Stimulated activated CD8-positive, alpha-beta memory T cell treated with anti-CD3 and anti-CD28 coated beads, Interleukin-12 subunit alpha, Interleukin-12 subunit beta, amount 100 ng/mL, for 4 hours (primary cell): ENCODE results near the gene EIF3K.
A peak's percentile ranks its signal among the peaks of the same experiment; 100 is the strongest.
"Not testable (repeated sequence)": the region's sequence is repeated elsewhere in the genome, so short reads cannot be mapped to it uniquely, and the experiment has no call there.

Experiments
- DNase-seq: peaks from one replicate; pipeline ENCODE4 v3.0.0-alpha.2; 2020; ENCODE audit warnings: low read depth

Gene EIF3K

DNA sequence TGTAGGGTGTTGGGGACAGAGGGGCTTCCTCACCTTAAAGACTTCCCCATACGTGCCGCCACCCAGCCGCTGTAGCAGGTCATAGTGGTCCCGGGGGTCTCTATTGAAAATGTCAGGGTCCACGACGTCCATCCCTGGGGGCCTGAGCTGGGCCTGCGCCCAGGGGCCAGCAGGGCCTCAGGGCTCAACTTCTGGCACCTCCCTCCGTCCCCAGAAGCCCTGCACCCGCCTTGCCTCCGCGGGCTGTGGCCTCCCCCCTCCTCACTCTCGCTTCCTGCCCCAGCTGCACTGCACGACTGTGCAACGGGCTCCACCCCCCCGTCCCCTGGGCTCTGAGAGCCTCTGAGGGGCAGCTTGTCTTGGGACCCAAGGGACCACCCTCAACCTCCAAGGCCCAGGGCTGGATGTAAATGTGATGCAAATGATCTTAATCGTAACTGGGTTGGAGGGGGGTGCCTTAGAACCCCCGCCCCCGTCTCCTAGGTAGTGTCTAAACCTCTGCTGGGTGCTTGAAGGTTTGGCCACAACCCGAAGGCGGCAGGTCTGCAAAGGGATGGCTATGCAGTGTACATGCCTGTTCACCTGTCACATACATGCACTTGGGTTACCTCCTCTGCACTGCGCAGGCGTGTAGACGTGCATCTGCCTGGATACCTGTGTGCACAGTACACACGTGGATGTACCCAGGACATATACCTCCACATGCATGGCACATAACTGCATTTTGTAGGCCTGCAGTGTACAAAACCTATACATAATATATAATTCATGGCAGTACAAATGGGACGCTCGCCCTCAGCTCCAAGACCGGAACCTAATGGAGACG is 1.0 kb upstream of the EIF3K start, which contains the start of gene MAP4K1:
Gene MAP4K1 (minus strand): TSS at position 190 of the 826 bp plus-strand sequence. CDS start 58 bp downstream, at position 132.
- peak; percentile 37 for DNase-seq

DNA sequence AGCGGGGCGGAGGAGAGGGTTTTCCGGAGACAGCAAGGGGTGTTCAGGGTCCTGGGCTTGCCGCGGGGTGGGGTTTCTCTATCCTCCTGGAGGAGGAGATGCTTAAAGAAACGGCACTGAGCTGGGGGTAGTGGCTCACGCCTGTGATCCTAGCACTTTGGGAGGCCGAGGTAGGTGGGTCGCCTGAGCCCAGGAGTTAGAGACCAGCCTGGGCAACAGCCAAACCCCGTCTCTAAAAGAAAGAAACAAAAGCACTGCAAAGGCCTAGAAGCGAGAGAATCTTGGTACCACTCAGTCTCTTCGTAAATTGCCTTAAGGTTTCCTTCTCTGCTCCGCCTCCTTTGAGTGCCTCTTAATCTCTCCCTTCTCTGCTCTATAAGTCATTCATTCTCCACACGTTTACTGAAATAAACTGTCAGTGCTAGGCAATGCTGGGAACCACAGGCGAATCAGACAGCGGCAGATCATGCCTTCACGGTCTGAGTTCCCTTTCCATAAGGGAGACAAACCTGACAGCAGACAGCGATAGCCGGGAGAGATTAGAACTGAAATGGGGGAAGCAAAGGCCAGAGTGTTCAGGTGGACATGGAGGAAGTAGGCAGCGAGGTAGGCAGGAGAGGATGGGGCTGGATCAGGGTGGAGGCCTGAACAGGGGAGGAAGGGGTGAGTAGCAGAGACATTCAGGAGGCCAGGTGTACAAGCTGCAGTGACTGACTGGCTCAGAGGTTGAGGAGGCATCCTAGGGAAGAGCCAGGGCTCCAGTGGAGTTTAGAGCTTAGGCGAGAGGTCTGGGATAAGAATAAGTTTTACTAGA is 580 bp downstream of the EIF3K start:
- DNase-seq = no peak

DNA sequence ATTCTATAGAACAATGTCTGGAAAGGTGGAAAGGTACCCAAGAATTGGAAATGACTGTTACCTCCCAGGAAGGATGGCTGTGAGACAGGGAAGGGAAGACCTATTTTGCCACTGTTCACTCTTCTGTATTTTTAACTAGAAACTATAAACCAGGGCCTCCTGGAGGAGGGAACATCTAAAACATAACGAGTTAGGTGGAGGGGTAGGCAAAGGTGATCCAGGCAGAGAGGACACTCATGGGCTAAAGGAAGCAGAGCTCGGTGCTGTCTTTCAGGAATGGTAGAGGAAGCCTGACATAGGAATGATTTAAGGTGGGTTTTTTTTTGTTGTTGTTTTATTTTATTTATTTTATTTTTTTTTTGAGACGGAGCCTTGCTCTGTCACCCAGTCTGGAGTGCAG is 5.8 kb downstream of the EIF3K start:
- no peak for DNase-seq

DNA sequence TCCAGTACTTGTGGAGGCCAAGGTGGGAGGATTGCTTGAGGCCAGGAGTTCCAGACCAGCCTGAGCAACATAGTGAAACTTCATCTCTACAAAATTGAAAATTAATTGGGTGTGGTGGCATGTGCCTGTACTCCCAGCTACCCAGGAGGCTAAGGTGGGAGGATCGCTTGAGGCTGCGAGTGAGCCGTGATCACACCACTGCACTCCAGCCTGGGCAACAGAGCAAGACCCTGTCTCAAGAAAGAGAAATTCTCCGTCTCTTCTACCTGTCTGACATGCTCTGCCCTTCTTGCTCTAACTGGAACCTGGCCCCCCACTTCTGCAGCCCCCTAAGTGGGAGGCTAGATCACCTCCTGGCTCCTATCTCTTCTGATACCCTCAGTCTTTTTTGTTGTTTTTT is 7.4 kb downstream of the EIF3K start:
- DNase-seq = no peak

DNA sequence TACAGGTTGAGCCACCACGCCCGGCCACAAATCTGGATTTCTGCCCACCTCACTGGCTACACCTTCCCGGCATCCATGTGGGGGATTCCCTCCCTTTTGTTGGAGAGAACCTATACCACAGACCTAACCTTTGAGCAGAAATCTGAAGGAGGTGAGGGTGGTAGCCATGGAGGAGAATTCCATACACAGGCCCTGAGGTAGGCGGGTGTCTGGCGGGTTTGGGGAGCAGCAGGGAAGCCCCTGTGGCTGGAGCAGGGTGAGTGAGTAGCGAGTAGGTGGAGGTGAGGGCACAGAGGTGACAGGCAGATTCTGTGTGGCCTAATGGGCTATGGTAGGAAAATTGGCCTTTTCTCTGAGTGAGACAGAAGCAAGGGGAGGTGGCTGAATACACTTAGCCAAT is 10.6 kb downstream of the EIF3K start:
- DNase-seq = no peak

DNA sequence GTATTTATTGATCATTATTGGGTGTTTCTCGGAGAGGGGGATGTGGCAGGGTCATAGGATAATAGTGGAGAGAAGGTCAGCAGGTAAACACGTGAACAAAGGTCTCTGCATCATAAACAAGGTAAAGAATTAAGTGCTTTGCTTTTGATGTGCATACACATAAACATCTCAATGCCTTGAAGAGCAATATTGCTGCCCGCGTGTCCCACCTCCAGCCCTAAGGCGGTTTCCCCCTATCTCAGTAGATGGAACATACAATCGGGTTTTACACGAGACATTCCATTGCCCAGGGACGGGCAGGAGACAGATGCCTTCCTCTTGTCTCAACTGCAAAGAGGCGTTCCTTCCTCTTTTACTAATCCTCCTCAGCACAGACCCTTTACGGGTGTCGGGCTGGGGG is 12.3 kb downstream of the EIF3K start:
- DNase-seq = not testable (repeated sequence)

DNA sequence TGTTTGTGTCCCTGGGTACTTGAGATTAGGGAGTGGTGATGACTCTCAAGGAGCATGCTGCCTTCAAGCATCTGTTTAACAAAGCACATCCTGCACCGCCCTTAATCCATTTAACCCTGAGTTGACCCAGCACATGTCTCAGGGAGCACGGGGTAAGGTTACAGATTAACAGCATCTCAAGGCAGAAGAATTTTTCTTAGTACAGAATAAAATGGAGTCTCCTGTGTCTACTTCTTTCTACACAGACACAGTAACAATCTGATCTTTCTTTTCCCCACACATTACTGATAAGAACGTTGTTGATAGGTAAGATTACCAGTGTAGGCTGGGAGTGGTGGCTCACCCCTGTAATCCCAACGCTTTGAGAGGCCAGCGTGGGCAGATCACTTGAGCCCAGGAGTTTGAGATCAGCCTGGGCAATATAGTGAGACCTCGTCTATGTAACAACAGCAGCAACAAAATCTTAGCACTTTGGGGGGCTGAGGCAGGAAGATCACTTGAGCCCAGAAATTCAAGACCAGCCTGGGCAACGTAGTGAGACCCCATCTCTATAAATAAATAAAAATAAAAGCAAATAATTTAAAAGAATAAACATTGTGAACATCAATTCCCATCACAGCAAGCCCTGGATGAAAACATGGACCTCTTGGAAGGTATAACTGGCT is 13.0 kb downstream of the EIF3K start:
- DNase-seq = not testable (repeated sequence)

DNA sequence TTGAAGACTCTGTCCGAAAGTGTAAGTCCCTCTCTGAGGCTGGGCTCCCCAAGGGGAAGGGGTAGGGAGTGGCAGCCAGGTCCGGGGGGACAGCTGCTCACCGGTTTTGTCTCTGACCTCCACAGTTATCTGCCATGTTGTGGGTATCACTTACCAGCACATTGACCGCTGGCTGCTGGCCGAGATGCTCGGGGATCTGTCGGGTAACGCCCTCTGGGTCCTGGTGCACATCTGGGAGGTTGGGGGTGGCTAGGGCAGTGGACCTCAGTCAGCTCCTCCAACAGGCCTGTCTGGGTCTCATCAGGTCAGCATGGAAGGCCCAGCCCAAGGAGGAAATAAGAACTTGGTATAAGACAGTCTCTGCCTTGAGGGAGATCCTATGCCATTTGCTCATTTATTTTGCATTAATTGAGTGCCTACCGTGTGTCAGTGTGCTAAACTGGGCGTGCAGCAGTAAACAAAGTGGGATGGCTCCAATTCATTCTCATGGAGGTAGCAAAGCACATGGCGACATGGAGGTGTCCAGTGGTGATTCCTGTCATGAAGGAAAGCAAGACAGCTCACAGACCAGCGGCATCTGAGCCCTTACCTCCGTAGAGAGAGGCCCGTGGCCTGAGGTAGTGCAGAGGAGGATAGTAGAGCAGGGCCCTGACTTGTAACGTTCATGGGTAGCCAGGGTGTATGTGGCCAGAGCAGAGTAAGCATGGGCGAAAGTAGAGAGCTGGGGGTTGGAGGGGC is 13.7 kb downstream of the EIF3K start:
- no peak for DNase-seq

DNA sequence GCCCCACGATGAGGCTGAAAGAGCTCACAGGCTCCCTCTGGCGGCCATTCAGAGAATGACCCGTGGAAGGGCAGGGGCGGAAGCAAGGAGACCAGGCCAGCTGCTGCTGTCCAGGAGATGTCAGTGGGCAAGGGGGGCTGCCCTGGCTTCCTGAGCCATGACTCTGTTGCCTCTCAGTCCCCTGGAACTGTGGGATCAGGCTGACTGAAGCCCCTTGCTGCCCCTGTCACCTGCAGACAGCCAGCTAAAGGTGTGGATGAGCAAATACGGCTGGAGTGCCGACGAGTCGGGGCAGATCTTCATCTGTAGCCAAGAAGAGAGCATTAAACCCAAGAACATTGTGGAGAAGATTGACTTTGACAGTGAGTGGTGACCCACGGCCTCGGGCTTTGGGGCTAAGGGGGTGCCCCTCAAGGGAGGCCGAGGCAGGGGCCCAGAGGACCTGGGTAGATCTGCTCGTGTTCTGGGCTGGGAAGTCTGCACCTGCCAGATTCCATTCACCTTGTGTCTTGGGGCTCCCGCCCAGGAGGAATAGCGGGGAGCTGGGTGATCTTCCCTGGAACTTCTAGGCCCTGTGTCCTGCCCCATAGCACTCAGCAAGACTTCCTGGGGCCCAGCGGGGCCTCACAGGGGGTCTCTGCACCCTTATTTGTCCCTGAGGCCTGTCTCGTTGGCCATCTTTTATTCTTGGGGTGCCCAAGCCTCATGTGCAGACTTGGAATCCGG is 15.9 kb downstream of the EIF3K start:
- no peak for DNase-seq

DNA sequence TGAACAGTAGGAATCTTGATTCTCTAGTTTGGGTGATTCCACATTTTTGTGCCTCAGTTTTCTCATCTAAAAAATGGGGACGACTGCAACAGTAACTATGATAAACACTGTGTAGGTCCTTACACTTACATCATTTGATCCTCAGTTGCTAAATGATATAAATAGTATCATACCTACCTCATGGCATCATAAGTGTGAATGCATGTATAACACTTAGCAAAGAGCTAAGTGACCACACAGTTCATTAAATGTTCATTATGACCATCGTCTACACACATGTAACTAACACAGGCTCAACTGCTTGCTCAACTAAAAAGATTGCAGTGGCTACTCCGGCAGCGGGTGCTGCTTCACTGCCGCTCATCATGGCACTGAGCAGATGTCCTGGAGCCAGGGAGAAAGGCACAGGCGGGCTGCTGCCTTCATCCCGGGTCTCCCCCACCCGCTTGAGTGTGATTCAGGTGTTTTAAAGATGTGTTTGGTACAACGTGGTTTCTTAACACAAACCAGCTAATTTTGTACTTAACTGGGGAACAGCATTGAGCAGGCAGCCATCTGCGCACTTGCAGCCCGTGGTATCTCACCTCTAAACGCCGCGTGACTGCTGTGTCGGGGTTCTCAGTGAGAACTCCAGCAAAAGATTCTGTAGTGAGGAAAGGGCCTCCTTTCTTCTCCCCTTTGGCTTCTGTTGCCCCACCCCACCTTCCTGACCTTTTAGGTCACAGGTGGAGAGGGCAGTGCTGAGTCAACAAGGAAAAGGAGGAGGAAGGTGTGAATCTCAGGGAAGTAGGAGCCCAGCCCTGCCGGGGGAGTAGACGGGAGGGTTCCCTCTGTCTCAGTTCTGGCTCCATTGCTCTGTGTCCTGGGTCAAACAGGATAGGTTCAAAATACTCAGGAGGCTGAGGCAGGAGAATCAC is 16.8 kb downstream of the EIF3K start:
- no peak for DNase-seq

DNA sequence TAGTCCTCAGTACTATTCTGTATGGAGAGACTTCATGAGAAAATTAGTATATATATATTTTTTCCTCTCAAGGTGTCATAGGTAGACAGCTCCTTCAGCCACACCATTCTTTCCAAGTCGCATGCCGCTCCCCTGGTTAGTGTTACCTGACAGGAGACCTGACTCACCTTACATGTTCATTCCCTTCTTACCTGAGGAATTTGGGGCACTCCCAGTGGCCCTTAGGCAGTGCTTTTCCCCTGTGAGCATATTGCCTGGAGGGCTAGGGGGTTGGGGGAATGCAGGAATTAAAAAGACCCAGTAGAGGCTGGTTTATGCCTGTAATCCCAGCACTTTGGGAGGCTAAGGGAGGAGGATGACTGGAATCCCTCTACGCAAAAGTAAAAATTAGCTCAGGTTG is 19.5 kb downstream of the EIF3K start:
- DNase-seq = no peak

DNA sequence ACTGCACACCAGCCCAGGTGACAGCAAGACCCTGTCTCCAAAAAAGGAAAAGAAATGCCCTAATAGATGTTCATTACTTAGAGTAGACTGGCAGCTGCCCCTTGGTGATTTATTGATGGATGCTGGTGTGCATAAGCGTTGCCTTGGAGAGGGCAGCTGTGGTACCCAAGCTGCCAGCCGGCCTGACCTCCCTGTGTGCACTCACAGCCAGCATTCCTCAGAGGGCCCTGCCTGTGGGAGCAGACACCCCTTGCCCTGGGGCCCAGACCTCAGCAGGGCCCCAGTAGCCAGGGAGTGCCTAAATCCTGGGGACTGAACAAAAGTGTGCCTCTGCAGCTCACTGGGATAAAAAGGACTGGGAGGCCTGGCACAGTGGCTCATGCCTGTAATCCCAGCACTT is 20.7 kb downstream of the EIF3K start:
- DNase-seq = no peak

DNA sequence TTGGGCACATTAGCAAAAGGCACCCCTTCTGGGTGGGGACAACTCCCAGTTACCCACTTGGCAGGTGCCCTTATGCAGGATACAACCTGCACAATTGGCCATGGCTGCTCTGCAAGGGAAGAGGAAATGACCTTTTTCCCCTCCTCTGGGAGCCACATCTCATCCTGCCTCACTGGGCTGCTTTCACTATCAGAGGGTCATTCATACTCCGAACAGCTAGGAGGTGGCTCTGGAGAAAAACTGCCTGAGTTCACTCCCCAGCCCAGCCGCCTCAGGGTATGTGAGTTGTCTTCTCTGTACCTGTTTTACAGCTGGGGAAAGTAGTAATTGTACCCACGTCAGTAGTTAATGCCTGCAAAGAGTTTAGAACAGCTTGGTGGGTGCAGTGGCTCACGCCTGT is 21.4 kb downstream of the EIF3K start:
- no peak for DNase-seq

DNA sequence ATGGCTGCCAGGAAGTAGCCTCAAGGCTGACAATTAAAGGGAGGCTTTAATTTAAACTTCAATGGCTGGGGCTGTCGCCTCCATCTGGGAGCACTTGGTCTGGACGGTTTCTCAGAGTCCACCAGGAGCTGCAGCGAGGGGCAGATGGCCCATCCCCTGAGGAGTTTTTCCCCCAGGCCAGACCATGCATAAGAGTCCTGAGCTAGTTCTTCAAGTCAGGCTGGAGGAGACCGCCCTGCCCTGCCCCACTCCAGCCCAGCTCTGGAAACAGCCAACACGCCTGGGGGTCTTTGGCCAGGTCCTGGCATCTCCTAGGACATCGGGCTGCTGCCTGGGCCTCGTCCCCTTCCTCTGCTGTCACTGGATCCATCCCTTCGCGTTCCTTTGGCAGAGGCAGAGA is 23.2 kb downstream of the EIF3K start:
- no peak for DNase-seq

DNA sequence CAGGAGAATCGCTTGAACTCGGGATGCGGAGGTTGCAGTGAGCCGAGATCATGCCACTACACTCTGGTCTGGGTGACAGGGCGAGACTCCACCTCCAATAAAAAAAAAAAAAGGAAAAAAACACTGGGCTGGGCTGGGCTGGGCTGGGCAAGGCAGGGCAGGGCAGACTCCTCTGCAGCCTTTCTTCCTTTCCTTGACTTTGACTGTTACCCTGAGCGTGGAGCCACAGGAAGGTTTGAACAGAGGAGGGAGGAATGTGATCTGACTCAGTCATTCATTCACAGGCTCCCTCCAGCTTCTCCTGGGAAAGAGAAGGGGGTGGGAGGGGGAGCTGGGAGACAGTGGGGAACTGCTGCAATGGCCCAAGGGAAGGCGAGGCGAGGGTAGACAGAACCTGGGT is 25.7 kb downstream of the EIF3K start:
- DNase-seq = no peak

DNA sequence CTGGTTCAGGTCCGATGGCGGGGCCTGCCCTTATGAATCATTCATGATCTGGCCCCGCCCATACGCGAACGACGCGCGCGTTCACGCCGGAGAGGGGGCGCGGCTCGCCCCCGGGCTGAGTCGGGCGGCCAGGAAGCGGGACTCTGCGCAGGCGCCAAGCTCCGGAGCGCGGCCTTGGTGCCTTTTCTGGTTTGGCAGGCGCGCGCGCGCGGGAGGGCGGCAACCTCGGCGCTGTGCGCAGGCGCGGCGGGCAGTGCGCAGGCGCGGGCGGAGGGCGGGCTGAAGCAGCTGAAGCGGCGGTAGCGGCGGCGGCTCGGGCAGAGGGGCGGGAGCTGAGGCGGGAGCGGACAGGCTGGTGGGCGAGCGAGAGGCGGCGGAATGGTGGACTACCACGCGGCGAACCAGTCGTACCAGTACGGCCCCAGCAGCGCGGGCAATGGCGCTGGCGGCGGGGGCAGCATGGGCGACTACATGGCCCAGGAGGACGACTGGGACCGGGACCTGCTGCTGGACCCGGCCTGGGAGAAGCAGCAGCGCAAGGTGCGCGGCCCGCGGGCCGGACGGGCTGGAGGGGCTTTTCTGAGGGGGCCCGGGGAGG is 28.5 kb downstream of the EIF3K start, which contains the start of gene ACTN4:
Gene ACTN4 (plus strand): TSS at position 282 of the 598 bp plus-strand sequence. CDS start 97 bp downstream, at position 379.
- DNase-seq = peak; percentile 100

DNA sequence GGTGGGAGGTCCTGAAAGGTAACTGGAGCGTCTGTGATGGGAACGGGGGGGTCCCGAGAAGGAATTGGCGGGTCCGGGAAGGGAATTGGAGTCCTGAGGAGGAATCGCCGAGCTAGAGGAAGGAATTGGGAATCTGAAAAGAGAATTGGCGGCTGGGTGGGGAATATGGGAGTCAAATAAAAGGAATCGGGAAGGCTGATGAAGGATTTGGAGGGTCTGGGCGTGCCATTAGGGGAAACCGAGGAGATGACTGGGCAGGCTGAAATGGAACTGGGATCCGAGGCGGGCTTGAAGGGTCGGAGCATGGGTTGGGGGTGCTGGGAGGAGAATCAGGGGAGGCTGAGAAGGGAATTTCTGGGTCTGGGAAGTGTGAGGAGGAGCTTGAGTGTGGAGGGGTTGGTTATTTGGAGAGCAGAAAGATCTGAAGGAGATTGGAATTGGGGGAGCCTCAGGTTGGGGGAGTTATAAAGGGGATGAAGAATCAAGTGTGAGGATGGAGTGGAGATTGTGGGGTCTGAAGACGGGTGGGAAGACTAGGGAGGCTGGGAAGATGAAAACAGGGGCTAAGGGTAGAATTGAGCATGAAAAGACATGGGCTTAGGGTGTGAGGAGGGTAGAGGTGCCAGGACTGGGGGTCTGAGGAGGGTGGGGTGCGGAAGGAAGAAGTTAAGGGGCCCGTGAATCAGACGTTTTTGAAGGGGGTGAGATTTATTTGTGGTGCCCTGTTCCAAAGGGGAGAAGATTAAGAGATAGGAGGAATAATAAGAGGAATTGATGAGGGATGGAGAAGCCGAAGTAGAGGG is 29.2 kb downstream of the EIF3K start:
- no peak for DNase-seq

DNA sequence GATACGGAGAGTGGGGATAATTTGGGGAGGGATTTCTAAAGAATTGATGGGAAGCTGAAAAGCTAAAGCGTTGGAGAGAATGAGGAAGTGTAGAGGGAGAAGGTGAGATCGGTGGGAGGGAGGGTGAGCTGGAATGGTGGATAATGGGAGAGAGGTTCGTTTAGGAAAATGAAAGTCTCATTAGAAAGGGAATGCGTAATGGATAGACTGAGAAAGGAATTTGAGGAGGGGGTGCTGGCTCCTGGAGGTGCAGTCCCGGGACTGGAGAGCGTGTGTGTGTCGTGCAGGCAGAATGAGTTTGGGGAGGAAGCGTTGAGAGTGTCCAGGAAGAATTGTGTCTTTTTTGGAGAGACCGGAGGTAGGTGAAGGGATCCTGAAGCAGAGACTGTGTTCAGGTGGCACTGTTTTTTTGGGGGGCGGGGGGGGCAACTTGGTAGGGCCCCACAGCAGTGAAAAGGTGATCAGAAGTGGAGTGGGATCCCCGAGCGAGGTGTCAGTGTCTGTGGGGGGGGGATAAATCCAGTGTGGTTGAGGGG is 29.8 kb downstream of the EIF3K start:
- no peak for DNase-seq
